Hypothalamus (tissue), 51 donors: Measurements from ENCODE around the gene USP11.

Experiments used
- DNase-seq, 51 donors: peaks; one replicate each; lab custom pipeline; 2025; lab: John Stamatoyannopoulos, UW

The USP11 gene

GRCh38 chrX:47202316-47202715, 30.5 kb upstream of the USP11 start:
- no peak for DNase-seq

- no peak for DNase-seq
Measured at GRCh38 chrX:47202877-47203276, 29.9 kb upstream of the USP11 start.

GRCh38 chrX:47204970-47205369, 27.8 kb upstream of the USP11 start:
- DNase-seq: peak in 1 of 51 donors; percentile 1

- peak in 1 of 51 donors; percentile 15 for DNase-seq
Measured at GRCh38 chrX:47206316-47206715, 26.5 kb upstream of the USP11 start.

- no peak for DNase-seq
Measured at GRCh38 chrX:47208108-47208507, 24.7 kb upstream of the USP11 start.

GRCh38 chrX:47209508-47210238, 23.1 kb upstream of the USP11 start:
- peak in 4 of 51 donors; percentile 1 to 15 (median 3) for DNase-seq

- DNase-seq: no peak
Measured at GRCh38 chrX:47210661-47211425, 22.0 kb upstream of the USP11 start.

- no peak for DNase-seq
Measured at GRCh38 chrX:47212381-47213293, 20.2 kb upstream of the USP11 start.

- DNase-seq: no peak
Measured at GRCh38 chrX:47214435-47215077, 18.3 kb upstream of the USP11 start.

GRCh38 chrX:47215291-47215900, 17.4 kb upstream of the USP11 start:
- DNase-seq: no peak

- no peak for DNase-seq
Measured at GRCh38 chrX:47216393-47216925, 16.4 kb upstream of the USP11 start.

- peak in 2 of 51 donors; percentile 43 to 63 for DNase-seq
Measured at GRCh38 chrX:47217121-47217851, 15.5 kb upstream of the USP11 start.

GRCh38 chrX:47217852-47218279, 14.9 kb upstream of the USP11 start:
- peak; percentile 64 to 97 (median 88) for DNase-seq

GRCh38 chrX:47218280-47218919, 14.4 kb upstream of the USP11 start, which contains the start of gene CDK16:
TSS of gene CDK16 (plus strand) at chrX:47218681. CDS start at chrX:47223558, 4,877 bp downstream.
- peak in 49 of 51 donors; percentile 20 to 91 (median 66) for DNase-seq

- peak in 24 of 51 donors; percentile 0 to 45 (median 11) for DNase-seq
Measured at GRCh38 chrX:47218920-47219815, 13.6 kb upstream of the USP11 start.

GRCh38 chrX:47221756-47222155, 11.1 kb upstream of the USP11 start:
- DNase-seq: no peak

GRCh38 chrX:47222751-47223350, 10.0 kb upstream of the USP11 start:
- DNase-seq: no peak
